Fibroblast of pulmonary artery (primary cell): ENCODE data around the gene SNPH.

Experiments used
- DNase-seq: peaks from one replicate; pipeline ENCODE4 v3.0.0-alpha.2; 2010; ENCODE audit warnings: low read depth
- H3K4me3 ChIP-seq: replicated peaks from 2 replicates; pipeline ENCODE4 v1.5.1; 2011; ENCODE audit warnings: low read depth, mild to moderate bottlenecking, control low read depth, low read length, moderate library complexity
- CTCF ChIP-seq: IDR thresholded peaks from 2 replicates; pipeline ENCODE4 v1.5.1; 2011; ENCODE audit warnings: mild to moderate bottlenecking, control low read depth, low read length, inconsistent platforms; ENCODE audit errors: missing control alignments

The SNPH gene

GRCh38 chr20:1357921-1358671 is 92.0 kb downstream of the SNPH start:
- peak; percentile 44 for DNase-seq
- no peak overlapping the region for H3K4me3 ChIP-seq
- TF ChIP-seq CTCF, result no peak
